ENCODE measurements around the gene IL1RN.

IL1RN gene

DNA sequence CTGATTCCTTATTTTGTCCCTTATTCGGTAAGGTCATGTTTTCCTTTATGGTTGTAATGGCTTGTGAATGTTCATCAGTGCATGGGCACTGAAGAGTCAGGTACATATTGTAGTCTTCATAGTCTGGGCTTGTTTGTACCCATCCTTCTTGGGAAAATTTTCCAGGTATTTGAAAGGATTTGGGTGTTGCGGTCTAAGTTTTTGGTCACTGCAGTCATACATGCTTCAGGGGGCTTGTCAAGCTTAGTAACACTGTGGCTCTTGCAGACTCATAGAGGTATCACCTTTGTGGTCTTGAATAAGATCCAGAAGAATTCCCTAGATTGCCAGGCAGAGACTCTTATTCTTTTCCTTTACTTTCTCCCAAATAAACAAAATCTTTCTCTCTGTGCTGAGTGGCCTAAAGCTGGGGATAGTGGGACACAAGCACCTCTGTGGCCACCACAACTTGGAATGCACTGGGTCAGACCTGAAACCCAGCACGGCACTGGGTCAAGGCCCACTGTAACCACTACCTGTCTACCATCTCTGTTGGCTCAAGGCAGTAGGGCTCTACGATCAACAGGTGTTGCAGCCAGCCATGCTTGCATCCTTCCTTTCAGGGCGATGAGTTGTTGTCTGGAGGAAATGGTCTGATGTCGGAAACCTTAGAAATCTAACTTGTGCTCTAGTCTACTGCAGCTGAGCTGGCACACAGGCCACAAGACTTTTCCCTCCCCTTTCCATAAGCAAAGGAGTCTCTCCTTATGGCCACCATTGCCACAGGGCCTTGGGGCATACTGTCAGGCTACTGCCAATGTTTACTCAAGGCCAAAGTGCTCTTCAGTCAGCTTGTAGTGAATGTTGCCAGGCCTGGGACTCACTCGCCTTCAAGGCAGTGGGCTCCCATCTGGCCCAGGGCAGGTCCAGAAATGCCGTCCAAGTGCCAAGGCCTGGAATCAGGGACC, 21.5 kb downstream of the IL1RN start:
- Histone ChIP-seq H3K4me3 (no peak overlapping the region), H3K27ac (no peak overlapping the region)
- TF ChIP-seq, protein P1, sequence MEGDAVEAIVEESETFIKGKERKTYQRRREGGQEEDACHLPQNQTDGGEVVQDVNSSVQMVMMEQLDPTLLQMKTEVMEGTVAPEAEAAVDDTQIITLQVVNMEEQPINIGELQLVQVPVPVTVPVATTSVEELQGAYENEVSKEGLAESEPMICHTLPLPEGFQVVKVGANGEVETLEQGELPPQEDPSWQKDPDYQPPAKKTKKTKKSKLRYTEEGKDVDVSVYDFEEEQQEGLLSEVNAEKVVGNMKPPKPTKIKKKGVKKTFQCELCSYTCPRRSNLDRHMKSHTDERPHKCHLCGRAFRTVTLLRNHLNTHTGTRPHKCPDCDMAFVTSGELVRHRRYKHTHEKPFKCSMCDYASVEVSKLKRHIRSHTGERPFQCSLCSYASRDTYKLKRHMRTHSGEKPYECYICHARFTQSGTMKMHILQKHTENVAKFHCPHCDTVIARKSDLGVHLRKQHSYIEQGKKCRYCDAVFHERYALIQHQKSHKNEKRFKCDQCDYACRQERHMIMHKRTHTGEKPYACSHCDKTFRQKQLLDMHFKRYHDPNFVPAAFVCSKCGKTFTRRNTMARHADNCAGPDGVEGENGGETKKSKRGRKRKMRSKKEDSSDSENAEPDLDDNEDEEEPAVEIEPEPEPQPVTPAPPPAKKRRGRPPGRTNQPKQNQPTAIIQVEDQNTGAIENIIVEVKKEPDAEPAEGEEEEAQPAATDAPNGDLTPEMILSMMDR (IDR thresholded peaks at IDR 0.05), result no peak
- peak; percentile 29 for DNase-seq (ENCODE audit: low spot score)

GRCh38 chr2:113149553-113150257, 22.3 kb downstream of the IL1RN start:
- TF ChIP-seq, protein P1 (IDR thresholded peaks at IDR 0.05), result no peak
- H3K27ac ChIP-seq, result no peak overlapping the region
- no peak overlapping the region for H3K4me3 ChIP-seq
- DNase-seq (ENCODE audit: low spot score), result peak; percentile 41

DNA sequence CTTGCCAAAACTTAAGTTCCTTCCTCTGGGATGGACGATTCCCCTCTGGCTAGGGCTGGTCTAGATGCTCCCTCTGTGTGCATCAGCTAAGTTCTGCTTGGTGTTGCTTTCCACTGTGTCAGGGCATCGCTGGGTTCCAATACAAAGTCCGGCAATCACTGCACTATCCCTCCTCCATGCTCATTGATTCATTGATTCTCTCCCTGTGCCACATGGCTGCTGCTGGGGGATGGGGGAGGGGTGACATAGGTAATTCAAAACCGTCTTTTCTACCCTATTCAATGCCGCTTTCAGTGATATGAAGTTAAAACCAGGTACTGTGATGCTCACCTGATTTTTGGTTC, 22.8 kb downstream of the IL1RN start:
- DNase-seq (ENCODE audit: low spot score), result peak; percentile 40
- Histone ChIP-seq H3K4me3 (no peak overlapping the region), H3K27ac (no peak overlapping the region)
- TF ChIP-seq, protein P1 (IDR thresholded peaks at IDR 0.05), result no peak

GRCh38 chr2:113155331-113155730, 27.9 kb downstream of the IL1RN start:
- TF ChIP-seq, protein P1 (IDR thresholded peaks at IDR 0.05), result no peak
- peak; percentile 9 for DNase-seq (ENCODE audit: low spot score)
- Histone ChIP-seq H3K27ac (no peak overlapping the region), H3K4me3 (no peak overlapping the region)

DNA sequence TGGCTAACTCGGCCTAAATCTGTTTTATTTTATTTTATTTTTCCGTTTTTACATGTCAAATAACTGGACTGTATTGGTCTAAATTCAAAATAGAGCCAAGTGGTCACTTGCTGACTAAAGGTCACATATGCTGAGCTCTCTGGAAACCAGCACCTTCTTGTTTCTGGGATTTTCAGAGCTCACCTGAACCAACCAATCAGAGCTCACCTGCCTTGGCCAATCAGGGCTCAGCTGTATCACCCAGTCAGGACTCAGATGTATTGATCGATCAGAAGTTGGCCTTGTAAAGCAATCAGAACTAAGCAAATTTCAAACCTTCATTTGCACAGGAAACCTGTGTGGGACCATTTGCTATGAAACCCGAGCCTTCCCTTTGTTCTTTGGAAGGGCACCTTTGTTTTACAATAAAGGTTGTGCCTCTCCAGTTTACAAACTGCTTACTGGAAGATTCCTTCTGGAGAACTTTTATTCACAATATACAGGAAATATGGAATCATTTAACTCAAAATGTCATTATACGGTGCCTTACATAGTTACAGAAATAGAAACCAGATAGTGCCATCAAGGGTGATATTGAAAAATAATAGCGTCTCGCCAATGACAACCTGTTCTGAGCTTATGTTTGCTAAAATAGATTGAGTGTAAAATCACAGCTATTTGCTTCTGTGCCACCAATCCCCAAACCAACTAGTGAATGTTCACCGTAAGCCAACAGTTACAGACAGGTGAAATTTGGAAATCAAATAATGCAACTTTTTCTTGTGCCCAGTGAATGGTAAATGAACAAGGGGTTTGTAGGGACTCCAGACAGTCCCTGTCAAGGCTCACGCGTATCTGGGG, 29.1 kb downstream of the IL1RN start:
- H3K4me3 ChIP-seq, result peak overlapping the region; percentile 61
- no peak overlapping the region for H3K27ac ChIP-seq
- TF ChIP-seq, protein P1 (IDR thresholded peaks at IDR 0.05), result no peak
- DNase-seq (ENCODE audit: low spot score), result peak; percentile 7

GRCh38 chr2:113157118-113157896, 29.9 kb downstream of the IL1RN start:
- TF ChIP-seq, protein P1 (IDR thresholded peaks at IDR 0.05), result no peak
- peak; percentile 62 for DNase-seq (ENCODE audit: low spot score)
- no peak overlapping the region for H3K27ac ChIP-seq
- H3K4me3 ChIP-seq, result peak overlapping the region; percentile 61
